Mesendoderm (in vitro differentiated cells): Measurements from ENCODE around the gene SFXN1.

Experiments used
- DNase-seq: peaks from one replicate; pipeline ENCODE4 v3.0.0; 2013
- H2AK5ac ChIP-seq: 2 replicates; pipeline ENCODE4 v1.6.1; 2013; ENCODE audit warnings: low read length, inconsistent platforms
- H2BK120ac ChIP-seq: 2 replicates; pipeline ENCODE4 v1.6.1; 2013; ENCODE audit warnings: low read depth, mild to moderate bottlenecking, low read length, moderate library complexity, mixed read lengths
- H2BK15ac ChIP-seq: replicated peaks from 2 replicates; pipeline ENCODE4 v1.6.1; 2013; ENCODE audit warnings: low read depth, mild to moderate bottlenecking, moderate library complexity
- H2BK5ac ChIP-seq: 2 replicates; pipeline ENCODE4 v1.6.1; 2013; ENCODE audit warnings: low read length, inconsistent platforms
- H3K18ac ChIP-seq: 2 replicates; pipeline ENCODE4 v1.6.1; 2013; ENCODE audit warnings: mild to moderate bottlenecking, low read length, mixed read lengths
- H3K23ac ChIP-seq: one replicate; pipeline ENCODE4 v1.6.1; 2013; ENCODE audit warnings: low read length
- H3K27ac ChIP-seq: 2 replicates; pipeline ENCODE4 v1.5.1; 2013; ENCODE audit warnings: low read depth, mild to moderate bottlenecking, inconsistent platforms, low read length, moderate library complexity
- H3K27me3 ChIP-seq: 2 replicates; pipeline ENCODE4 v1.6.1; 2013; ENCODE audit warnings: low read length, control low read depth, mild to moderate bottlenecking, inconsistent platforms; ENCODE audit not compliant: insufficient read depth, poor library complexity
- H3K36me3 ChIP-seq: 2 replicates; pipeline ENCODE4 v1.6.1; 2013; ENCODE audit warnings: low read length, inconsistent platforms; ENCODE audit not compliant: control insufficient read depth, insufficient read depth
- H3K4ac ChIP-seq: one replicate; pipeline ENCODE4 v1.6.1; 2013; ENCODE audit warnings: low read depth, mild to moderate bottlenecking, low read length, moderate library complexity
- H3K4me1 ChIP-seq: 2 replicates; pipeline ENCODE4 v1.6.1; 2013; ENCODE audit warnings: low read depth, low read length, inconsistent platforms; ENCODE audit not compliant: control insufficient read depth
- H3K4me2 ChIP-seq: 2 replicates; pipeline ENCODE4 v1.6.1; 2013; ENCODE audit warnings: low read length
- H3K4me3 ChIP-seq: 2 replicates; pipeline ENCODE4 v1.5.1; 2013; ENCODE audit warnings: mild to moderate bottlenecking, low read length
- H3K56ac ChIP-seq: one replicate; pipeline ENCODE4 v1.6.1; 2013; ENCODE audit warnings: low read length
- H3K79me1 ChIP-seq: 2 replicates; pipeline ENCODE4 v1.6.1; 2013; ENCODE audit warnings: low read length, inconsistent platforms
- H3K79me2 ChIP-seq: 2 replicates; pipeline ENCODE4 v1.6.1; 2013; ENCODE audit warnings: mild to moderate bottlenecking, low read length; ENCODE audit not compliant: control insufficient read depth, insufficient read depth
- H3K9ac ChIP-seq: 2 replicates; pipeline ENCODE4 v1.6.1; 2013; ENCODE audit warnings: low read length, inconsistent platforms
- H4K5ac ChIP-seq: one replicate; pipeline ENCODE4 v1.6.1; 2013; ENCODE audit warnings: low read length
- H4K8ac ChIP-seq: one replicate; pipeline ENCODE4 v1.6.1; 2013; ENCODE audit warnings: low read depth, mild to moderate bottlenecking, control low read depth, low read length, moderate library complexity
- WGBS: extraction: QIAGEN DNeasy Blood & Tissue Kit; methylation state at CpG from one replicate; pipeline ENCODE4 v1.1.7; 2013; ENCODE audit warnings: low lambda C conversion rate, missing lambda C conversion rate; ENCODE audit not compliant: insufficient coverage; ENCODE audit errors: extremely low coverage; 5-methylcytosine and 5-hydroxymethylcytosine counted together

Gene SFXN1

DNA sequence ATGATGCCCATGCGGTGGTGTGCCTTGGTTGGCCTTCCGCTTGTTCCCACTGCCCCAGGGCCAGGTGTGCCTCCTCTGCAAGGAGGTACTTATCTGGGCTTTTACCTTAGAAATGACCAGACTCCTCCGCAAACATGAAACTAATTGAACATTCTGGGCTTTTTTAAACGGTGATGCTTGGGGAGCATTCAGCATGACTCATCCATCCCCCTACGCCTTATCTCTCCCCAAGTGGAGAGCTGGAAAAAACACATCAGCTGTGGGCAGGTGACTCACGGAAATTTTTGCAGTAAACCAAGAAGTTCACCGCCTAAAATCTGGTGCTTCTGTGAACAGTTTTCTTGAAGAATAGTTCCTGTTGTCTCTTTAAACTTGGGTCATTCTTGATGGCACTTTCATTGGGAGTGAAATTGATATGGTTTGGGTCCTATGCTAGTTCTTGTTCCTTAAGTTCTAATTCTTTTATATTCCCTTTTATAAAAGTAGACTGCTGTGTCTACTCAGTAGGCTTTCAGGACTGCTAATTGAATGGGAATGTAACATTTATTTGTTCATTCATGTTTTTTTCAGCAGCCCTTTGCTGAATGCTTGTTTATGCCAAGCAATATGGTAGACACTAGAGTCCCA lies 39.6 kb downstream of the SFXN1 start:
- Histone ChIP-seq H3K79me2 (no peaks in the 10 kb centered on the region), H4K5ac (no peak overlapping the region), H3K9ac (no peak overlapping the region), H3K4me2 (no peak overlapping the region), H2AK5ac (no peak overlapping the region), H3K27ac (no peak overlapping the region), H3K27me3 (no peaks in the 10 kb centered on the region), H3K79me1 (no peaks in the 10 kb centered on the region), H3K18ac (no peak overlapping the region), H3K56ac (no peak overlapping the region), H4K8ac (no peak overlapping the region), H2BK5ac (no peak overlapping the region), H2BK120ac (no peak overlapping the region), H3K4me1 (no peaks in the 10 kb centered on the region), H2BK15ac (no peak overlapping the region), H3K4me3 (no peak overlapping the region), H3K23ac (no peak overlapping the region), H3K4ac (no peak overlapping the region), H3K36me3 (peaks cover 13% of the 10 kb centered on the region)
- no CpG with 5 or more reads among the region's 7 CpGs for WGBS
- no peak for DNase-seq

DNA sequence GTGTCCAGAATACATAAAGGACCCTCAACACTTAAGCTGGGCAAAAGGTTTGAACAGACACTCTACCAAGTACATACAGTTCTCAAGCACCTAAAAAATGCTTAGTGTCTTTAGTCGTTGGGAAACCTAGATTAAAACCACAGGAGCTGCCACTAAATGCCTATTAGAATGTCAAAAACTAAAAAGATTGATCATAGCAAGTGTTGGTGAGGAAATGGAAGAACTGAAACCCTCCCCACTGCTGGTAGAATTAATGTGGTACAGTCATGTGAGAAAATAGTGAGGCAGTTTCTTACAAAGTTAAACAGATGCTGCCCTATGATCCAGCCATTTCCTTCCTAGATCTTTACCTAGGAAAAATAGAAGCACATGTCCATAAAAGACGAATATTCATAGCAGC lies 40.6 kb downstream of the SFXN1 start:
- Histone ChIP-seq H3K23ac (no peak overlapping the region), H3K4me1 (no peaks in the 10 kb centered on the region), H2BK5ac (no peak overlapping the region), H3K9ac (no peak overlapping the region), H3K27ac (no peak overlapping the region), H3K4ac (no peak overlapping the region), H3K56ac (no peak overlapping the region), H3K4me3 (no peak overlapping the region), H2BK15ac (no peak overlapping the region), H2BK120ac (no peak overlapping the region), H3K36me3 (peaks cover 8% of the 10 kb centered on the region), H3K27me3 (no peaks in the 10 kb centered on the region), H2AK5ac (no peak overlapping the region), H4K5ac (no peak overlapping the region), H3K79me1 (no peaks in the 10 kb centered on the region), H3K79me2 (no peaks in the 10 kb centered on the region), H3K4me2 (no peak overlapping the region), H4K8ac (no peak overlapping the region), H3K18ac (no peak overlapping the region)
- DNase-seq, result no peak
- WGBS, result no CpG with 5 or more reads among the region's 2 CpGs

DNA sequence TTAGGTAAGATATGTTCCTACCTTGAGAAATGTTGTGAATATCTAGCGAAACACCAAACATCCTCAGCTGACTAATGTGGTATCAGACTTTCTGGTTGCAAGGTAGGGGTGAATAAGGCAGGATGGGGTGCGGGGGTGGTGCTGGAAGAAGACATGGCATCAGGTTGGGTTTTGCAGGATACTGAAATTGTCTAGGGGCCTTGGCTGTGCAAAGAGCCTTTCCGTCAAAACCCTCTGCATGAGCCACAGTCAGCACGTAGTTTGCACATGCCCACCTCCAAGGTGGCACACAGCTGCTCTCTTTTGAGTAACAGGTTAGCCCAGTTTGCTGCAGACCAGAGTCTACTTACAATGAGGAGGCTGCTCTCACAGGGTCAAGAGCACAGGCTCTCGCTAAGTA lies 42.0 kb downstream of the SFXN1 start:
- Histone ChIP-seq H3K4me2 (no peak overlapping the region), H3K79me1 (no peaks in the 10 kb centered on the region), H2AK5ac (no peak overlapping the region), H3K4ac (no peak overlapping the region), H3K9ac (no peak overlapping the region), H4K8ac (no peak overlapping the region), H3K27ac (no peak overlapping the region), H3K79me2 (no peaks in the 10 kb centered on the region), H3K27me3 (no peaks in the 10 kb centered on the region), H2BK15ac (no peak overlapping the region), H2BK120ac (no peak overlapping the region), H3K23ac (no peak overlapping the region), H3K4me1 (no peaks in the 10 kb centered on the region), H4K5ac (no peak overlapping the region), H3K56ac (no peak overlapping the region), H3K18ac (no peak overlapping the region), H2BK5ac (no peak overlapping the region), H3K4me3 (no peak overlapping the region), H3K36me3 (peaks cover 8% of the 10 kb centered on the region)
- DNase-seq, result no peak
- WGBS, result no CpG with 5 or more reads among the region's 5 CpGs

DNA sequence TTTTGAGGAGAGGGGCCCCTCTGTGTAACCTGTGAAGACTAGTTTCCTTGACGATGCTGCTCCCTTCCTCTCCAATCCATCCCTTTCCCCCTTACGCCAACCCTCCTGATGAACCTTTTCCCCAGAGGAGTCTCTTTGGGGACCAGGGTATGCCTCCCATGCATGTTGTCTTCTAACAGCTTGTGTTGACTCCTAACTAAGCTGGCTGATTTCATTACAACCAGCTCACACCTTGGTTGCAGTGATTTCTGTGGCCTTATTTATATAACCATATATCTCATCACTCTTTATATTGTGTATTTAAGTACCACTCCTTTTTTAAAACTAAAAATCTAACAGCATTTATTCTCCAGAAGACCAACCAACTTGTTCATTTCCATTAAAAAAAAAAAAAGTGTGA lies 42.5 kb downstream of the SFXN1 start:
- Histone ChIP-seq H3K79me2 (no peaks in the 10 kb centered on the region), H3K4ac (no peak overlapping the region), H4K5ac (no peak overlapping the region), H2BK120ac (no peak overlapping the region), H3K4me2 (no peak overlapping the region), H3K27ac (no peak overlapping the region), H3K36me3 (peaks cover 8% of the 10 kb centered on the region), H2BK5ac (no peak overlapping the region), H2BK15ac (no peak overlapping the region), H3K56ac (no peak overlapping the region), H3K27me3 (no peaks in the 10 kb centered on the region), H3K79me1 (no peaks in the 10 kb centered on the region), H3K18ac (no peak overlapping the region), H4K8ac (no peak overlapping the region), H3K9ac (no peak overlapping the region), H2AK5ac (no peak overlapping the region), H3K4me3 (no peak overlapping the region), H3K4me1 (no peaks in the 10 kb centered on the region), H3K23ac (no peak overlapping the region)
- WGBS, result no CpG with 5 or more reads among the region's 2 CpGs
- no peak for DNase-seq

DNA sequence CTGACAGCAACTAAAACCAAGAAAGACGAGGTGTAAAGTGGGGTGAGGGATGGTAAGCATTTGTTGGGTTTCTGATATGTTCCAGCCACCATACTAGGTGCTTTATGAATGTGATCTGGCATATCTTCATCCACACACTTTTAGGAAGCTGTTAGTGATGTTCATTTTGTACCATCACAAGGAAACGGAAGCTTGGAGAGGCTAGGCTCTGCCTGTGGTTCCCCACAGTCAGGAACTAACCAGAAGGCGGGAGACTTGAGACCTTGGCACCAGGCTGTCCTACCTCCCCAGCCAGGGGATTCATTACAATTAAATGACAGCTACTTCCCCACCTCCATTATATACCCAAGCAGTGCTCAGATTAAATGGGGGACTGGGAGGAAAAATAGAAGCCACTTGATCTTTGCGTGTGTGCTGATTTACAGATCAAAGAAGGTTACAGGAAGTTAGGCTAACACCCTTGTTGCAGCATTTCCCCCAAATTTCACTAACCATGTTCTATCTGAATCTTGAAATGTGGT lies 43.0 kb downstream of the SFXN1 start:
- Histone ChIP-seq H3K79me1 (no peaks in the 10 kb centered on the region), H3K27me3 (no peaks in the 10 kb centered on the region), H3K9ac (no peak overlapping the region), H3K36me3 (peaks cover 8% of the 10 kb centered on the region), H3K23ac (no peak overlapping the region), H2BK15ac (no peak overlapping the region), H3K4me1 (no peaks in the 10 kb centered on the region), H3K4me2 (no peak overlapping the region), H3K4ac (no peak overlapping the region), H4K5ac (no peak overlapping the region), H4K8ac (no peak overlapping the region), H3K56ac (no peak overlapping the region), H3K79me2 (no peaks in the 10 kb centered on the region), H2AK5ac (no peak overlapping the region), H3K27ac (no peak overlapping the region), H2BK120ac (no peak overlapping the region), H3K18ac (no peak overlapping the region), H2BK5ac (no peak overlapping the region), H3K4me3 (no peak overlapping the region)
- no CpG with 5 or more reads among the region's 4 CpGs for WGBS
- no peak for DNase-seq

DNA sequence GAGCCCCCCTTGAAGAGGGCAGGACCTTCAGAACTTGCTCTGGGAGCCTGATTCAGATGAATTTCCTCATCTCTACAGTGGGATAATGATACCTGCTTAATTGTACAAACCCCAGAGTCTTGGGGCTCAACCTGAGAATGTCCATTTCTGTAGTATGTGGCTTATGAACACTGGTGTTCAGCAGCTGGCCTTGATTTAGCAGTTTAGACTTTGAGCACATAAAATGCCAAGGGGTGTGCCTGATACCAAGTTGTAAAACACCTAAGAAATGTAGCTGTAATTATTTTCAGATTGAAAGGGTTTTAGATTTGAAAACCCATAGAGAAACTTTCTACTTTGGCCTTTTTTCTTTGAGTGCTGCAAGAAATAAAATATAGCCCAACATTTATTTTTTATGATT lies 44.9 kb downstream of the SFXN1 start:
- Histone ChIP-seq H2BK15ac (no peak overlapping the region), H4K8ac (no peak overlapping the region), H4K5ac (no peak overlapping the region), H3K36me3 (peaks cover 5% of the 10 kb centered on the region), H3K4me1 (no peaks in the 10 kb centered on the region), H3K4me2 (no peak overlapping the region), H2BK5ac (no peak overlapping the region), H3K56ac (no peak overlapping the region), H3K27ac (no peak overlapping the region), H3K18ac (no peak overlapping the region), H2AK5ac (no peak overlapping the region), H3K9ac (no peak overlapping the region), H3K23ac (no peak overlapping the region), H3K79me2 (no peaks in the 10 kb centered on the region), H2BK120ac (no peak overlapping the region), H3K4me3 (no peak overlapping the region), H3K4ac (no peak overlapping the region), H3K27me3 (no peaks in the 10 kb centered on the region), H3K79me1 (no peaks in the 10 kb centered on the region)
- DNase-seq, result no peak
